Measurements from ENCODE around the gene STN1.

STN1 gene

DNA sequence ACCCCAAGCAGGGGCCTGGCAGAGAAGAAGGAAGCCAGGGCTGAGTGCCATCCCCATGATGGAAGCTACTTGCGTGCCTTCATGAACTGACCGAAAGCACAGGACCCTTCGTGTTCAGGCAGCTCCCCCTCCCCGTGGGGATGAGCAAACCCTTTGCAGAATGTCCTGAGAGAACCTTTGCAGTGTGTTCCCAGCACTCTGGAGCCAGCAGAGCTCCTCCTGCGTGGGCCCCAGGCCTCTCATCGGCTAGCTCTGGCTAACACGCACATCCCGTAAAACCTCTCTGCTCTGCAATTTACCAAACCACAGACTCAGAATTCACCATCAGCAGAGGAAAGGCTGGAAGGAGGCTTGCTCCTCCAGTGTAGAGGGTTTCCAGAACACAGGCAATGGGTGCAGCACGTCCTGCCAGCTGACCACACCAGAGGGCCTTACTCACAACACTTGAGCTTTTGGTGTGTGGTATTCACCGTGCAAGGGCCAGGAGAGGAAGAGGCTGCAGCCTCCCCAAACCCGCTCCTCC lies 65.7 kb downstream of the STN1 start:
- no peak overlapping the region for H3K4me3 ChIP-seq (ENCODE audit: control insufficient read depth, low read depth, low read length)
- peak; percentile 91 for DNase-seq (ENCODE audit: low read depth)
- TF ChIP-seq, protein P1, sequence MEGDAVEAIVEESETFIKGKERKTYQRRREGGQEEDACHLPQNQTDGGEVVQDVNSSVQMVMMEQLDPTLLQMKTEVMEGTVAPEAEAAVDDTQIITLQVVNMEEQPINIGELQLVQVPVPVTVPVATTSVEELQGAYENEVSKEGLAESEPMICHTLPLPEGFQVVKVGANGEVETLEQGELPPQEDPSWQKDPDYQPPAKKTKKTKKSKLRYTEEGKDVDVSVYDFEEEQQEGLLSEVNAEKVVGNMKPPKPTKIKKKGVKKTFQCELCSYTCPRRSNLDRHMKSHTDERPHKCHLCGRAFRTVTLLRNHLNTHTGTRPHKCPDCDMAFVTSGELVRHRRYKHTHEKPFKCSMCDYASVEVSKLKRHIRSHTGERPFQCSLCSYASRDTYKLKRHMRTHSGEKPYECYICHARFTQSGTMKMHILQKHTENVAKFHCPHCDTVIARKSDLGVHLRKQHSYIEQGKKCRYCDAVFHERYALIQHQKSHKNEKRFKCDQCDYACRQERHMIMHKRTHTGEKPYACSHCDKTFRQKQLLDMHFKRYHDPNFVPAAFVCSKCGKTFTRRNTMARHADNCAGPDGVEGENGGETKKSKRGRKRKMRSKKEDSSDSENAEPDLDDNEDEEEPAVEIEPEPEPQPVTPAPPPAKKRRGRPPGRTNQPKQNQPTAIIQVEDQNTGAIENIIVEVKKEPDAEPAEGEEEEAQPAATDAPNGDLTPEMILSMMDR (IDR thresholded peaks at IDR 0.05; ENCODE audit: control insufficient read depth, insufficient read depth, low read depth, low read length, missing control alignments) = no peak

DNA sequence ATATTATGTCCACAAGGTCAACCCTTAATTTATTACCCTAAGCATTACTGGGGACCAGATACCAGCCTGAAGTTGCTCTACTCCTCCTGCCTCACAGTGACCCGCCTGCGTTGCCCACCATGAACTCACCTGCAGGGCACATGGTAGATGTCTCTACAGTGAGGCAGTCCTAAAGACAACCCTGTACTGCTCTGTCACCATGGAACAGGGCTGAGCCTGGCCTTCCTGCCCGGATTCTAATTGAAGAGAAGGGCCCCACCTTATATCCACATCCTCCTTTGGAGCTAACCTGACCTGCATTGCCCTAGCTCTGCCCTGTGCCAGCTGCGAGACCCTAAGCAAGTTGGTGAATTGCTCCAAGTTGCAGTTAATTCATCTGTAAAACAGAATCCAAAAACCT lies 66.7 kb downstream of the STN1 start:
- no peak overlapping the region for H3K4me3 ChIP-seq (ENCODE audit: control insufficient read depth, low read depth, low read length)
- DNase-seq (ENCODE audit: low read depth) = no peak
- TF ChIP-seq, protein P1 (IDR thresholded peaks at IDR 0.05; ENCODE audit: control insufficient read depth, insufficient read depth, low read depth, low read length, missing control alignments) = no peak

DNA sequence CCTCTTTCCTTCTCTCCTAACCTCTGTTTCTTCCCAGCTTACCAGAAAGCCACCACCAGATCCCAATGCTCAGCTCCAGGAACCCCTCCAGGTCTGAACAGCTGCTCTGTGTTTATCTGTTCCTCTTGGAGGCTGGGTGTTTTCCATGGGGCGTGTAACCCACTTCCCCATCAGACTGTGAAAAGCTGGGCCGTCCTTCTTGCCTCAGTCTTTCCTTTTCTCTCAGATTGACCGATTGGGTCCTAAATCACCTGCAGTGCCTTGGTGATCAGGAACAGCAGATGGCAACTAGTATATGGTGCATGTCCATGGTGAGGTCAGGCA lies 67.5 kb downstream of the STN1 start:
- TF ChIP-seq, protein P1 (IDR thresholded peaks at IDR 0.05; ENCODE audit: control insufficient read depth, insufficient read depth, low read depth, low read length, missing control alignments) = no peak
- peak overlapping the region; percentile 1; the same call in 1 of the 2 replicates for H3K4me3 ChIP-seq (ENCODE audit: control insufficient read depth, low read depth, low read length)
- DNase-seq (ENCODE audit: low read depth) = no peak

DNA sequence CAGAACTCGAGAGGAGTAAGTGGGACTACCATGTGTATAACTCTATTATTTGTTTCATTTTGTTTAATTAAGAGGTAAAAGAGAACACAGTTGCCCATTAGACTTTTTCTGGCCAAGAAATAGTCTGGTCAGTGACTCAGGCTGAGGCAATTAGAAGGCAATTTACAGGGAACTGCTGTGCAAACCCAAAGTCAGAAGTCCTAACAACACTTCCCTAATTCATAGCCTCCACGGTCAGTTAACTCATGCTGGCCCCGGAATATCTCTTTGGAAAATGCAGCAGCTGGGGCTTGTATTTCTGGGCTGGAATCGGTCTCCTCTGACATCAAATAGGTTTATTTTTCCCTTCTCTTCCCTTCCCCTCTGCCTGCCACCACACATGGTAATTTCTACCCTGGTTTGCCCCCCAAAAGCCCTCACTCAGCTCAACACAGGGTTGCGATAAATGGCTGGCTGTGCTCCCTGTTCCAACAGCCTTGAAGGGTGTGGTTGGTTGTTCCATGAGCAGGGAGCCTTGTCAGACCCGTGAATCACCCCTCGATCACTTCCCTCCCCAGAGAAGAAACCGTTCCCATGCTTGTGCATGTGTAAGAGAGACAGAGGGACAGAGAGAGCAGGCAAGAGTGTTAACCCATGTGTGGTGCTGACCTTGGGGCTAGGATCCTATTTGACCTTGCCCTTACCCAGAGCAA lies 68.0 kb downstream of the STN1 start:
- no peak for DNase-seq (ENCODE audit: low read depth)
- peak overlapping the region; percentile 1 for H3K4me3 ChIP-seq (ENCODE audit: control insufficient read depth, low read depth, low read length)
- TF ChIP-seq, protein P1 (IDR thresholded peaks at IDR 0.05; ENCODE audit: control insufficient read depth, insufficient read depth, low read depth, low read length, missing control alignments) = no peak

DNA sequence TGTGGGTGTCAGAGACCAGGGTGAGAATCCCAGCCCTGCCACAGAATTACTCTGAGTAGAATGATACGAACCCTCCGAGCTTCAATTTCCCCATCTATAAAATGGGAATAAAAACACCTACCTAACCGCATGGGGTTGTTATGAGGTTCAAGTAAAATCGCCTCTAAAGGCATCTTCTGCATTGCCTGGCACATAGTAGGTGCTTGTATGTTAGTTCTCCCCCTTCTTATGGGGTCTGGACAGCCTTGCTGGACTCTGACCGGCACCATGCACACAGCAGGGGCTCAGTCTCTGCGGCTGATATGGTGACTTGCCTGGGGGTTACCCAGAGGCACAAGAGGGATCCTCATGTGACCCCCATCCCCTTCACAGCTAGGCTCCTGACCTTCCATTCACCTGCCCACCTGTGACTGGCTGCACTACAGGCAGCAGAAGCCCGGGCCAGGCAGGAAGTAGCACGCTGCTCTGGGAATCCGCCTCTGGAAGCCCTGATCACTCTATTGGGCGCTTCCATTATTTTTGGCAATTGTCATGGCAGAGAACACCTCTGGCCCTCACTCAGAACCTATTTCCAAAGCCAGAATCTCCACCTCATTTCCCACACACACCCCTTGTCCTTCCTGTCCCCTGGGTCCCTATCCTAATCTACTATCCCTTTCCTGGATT lies 68.6 kb downstream of the STN1 start:
- H3K4me3 ChIP-seq (ENCODE audit: control insufficient read depth, low read depth, low read length) = peak overlapping the region; percentile 2
- TF ChIP-seq, protein P1 (IDR thresholded peaks at IDR 0.05; ENCODE audit: control insufficient read depth, insufficient read depth, low read depth, low read length, missing control alignments) = no peak
- DNase-seq (ENCODE audit: low read depth) = no peak

DNA sequence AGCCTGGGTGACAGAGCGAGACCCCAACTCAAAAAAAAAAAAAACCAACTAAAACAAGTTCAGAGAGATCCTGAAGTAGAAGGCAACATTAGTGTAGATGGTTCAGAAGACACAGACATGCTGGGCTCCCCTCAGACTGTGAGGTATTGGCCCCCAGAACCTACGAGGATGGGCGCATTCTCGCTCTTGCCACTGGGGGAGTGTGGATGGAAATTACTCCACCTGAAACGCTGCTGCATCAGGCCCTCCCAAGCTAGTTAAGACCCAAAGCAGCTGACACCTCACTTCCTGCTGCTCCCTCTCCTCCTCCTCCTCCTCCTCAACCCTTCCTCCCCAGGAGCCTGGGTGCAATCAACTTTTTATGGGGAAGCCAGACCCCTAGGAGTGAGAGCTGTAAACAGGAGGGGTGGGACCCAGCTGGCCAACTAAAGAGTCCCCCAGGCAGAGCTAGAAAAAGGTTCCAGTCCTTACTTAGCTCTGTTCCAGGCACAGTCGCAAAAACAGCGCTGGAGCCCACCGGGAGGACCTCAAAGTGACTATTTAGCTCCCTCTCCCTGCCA lies 70.0 kb downstream of the STN1 start:
- TF ChIP-seq, protein P1 (IDR thresholded peaks at IDR 0.05; ENCODE audit: control insufficient read depth, insufficient read depth, low read depth, low read length, missing control alignments) = peak; percentile 35
- H3K4me3 ChIP-seq (ENCODE audit: control insufficient read depth, low read depth, low read length) = no peak overlapping the region
- DNase-seq (ENCODE audit: low read depth) = no peak
